A673 (cell line): ENCODE measurements around the gene ATP11C.

Experiments used
- EZH2 ChIP-seq: fragments of 200-600 bp; sonication (generic); IDR thresholded peaks from 2 replicates; pipeline ENCODE4 v1.6.1; 2017; ENCODE audit warnings: borderline replicate concordance, low read depth, mild to moderate bottlenecking, mixed read lengths, antibody characterized with exemption, low read length; ENCODE audit not compliant: poor library complexity, severe bottlenecking
- TF ChIP-seq, protein P1 (sequence below): fragments of 300-800, 200-600 bp; sonication (generic); conservative IDR thresholded peaks from 2 replicates; pipeline ENCODE4 v1.5.1; 2017; ENCODE audit warnings: low read depth, mild to moderate bottlenecking, antibody characterized with exemption, low read length, moderate library complexity, mixed read lengths

DNA sequence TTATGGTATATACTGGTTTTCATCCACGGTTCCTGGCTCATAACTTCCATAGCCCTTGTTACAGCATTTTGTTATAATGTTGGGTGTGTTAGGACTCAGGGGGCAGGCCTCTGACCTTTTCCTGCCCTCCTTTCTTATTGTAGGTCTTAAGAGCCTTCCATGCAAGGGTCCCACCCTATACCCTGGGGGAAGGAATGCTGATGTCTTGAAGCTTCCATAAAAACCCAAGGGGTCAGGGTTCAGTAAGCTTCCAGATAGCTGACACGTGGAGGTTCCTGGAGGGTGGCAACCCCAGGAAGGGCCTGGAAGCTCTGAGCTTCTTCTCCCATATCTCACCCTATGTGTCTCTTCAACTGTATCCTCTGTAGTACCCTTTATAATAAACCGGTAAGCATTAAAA, 29.6 kb downstream of the ATP11C start:
- TF ChIP-seq, protein P1, sequence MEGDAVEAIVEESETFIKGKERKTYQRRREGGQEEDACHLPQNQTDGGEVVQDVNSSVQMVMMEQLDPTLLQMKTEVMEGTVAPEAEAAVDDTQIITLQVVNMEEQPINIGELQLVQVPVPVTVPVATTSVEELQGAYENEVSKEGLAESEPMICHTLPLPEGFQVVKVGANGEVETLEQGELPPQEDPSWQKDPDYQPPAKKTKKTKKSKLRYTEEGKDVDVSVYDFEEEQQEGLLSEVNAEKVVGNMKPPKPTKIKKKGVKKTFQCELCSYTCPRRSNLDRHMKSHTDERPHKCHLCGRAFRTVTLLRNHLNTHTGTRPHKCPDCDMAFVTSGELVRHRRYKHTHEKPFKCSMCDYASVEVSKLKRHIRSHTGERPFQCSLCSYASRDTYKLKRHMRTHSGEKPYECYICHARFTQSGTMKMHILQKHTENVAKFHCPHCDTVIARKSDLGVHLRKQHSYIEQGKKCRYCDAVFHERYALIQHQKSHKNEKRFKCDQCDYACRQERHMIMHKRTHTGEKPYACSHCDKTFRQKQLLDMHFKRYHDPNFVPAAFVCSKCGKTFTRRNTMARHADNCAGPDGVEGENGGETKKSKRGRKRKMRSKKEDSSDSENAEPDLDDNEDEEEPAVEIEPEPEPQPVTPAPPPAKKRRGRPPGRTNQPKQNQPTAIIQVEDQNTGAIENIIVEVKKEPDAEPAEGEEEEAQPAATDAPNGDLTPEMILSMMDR = no peak
- no peak for TF ChIP-seq EZH2
